H9 (cell line): ENCODE measurements around the gene NCK1. TPM values are rescaled to one million over a fixed set of nuclear protein-coding genes. Genes with fewer than 3 reads are reported as not detected.
"Not testable (repeated sequence)": the region's sequence is repeated elsewhere in the genome, so short reads cannot be mapped to it uniquely, and the experiment has no call there.

Source experiments
- DNase-seq: peaks from one replicate; pipeline ENCODE4 v3.0.0-alpha.2; 2017
- H2AFZ ChIP-seq: one replicate; pipeline ENCODE4 v1.6.1; 2013; ENCODE audit warnings: mild to moderate bottlenecking, low read length, control low read depth, moderate library complexity
- H2AK5ac ChIP-seq: 2 replicates; pipeline ENCODE4 v1.6.1; 2013; ENCODE audit warnings: low read length, control low read depth, mixed read lengths; ENCODE audit not compliant: insufficient read length
- H2BK120ac ChIP-seq: one replicate; pipeline ENCODE4 v1.6.1; 2013; ENCODE audit warnings: low read depth, mild to moderate bottlenecking, low read length, control low read depth, inconsistent platforms; ENCODE audit not compliant: poor library complexity, severe bottlenecking
- H2BK12ac ChIP-seq: 2 replicates; pipeline ENCODE4 v1.6.1; 2013; ENCODE audit warnings: low read length, control low read depth, mixed read lengths, low read depth; ENCODE audit not compliant: insufficient read length
- H2BK15ac ChIP-seq: 2 replicates; pipeline ENCODE4 v1.6.1; 2013; ENCODE audit warnings: low read depth, low read length, control low read depth
- H2BK20ac ChIP-seq: one replicate; pipeline ENCODE4 v1.6.1; 2013; ENCODE audit warnings: low read depth, mild to moderate bottlenecking, low read length, control low read depth, inconsistent platforms; ENCODE audit not compliant: poor library complexity, severe bottlenecking
- H2BK5ac ChIP-seq: 2 replicates; pipeline ENCODE4 v1.6.1; 2013; ENCODE audit warnings: low read length, control low read depth, mixed read lengths; ENCODE audit not compliant: insufficient read length
- H3K14ac ChIP-seq: 2 replicates; pipeline ENCODE4 v1.6.1; 2013; ENCODE audit warnings: low read length, control low read depth; ENCODE audit not compliant: insufficient read depth
- H3K18ac ChIP-seq: 2 replicates; pipeline ENCODE4 v1.6.1; 2013; ENCODE audit warnings: low read depth, mild to moderate bottlenecking, mixed read lengths, low read length, control low read depth; ENCODE audit not compliant: insufficient read length
- H3K23ac ChIP-seq: 2 replicates; pipeline ENCODE4 v1.6.1; 2013; ENCODE audit warnings: low read length, control low read depth, mixed read lengths, low read depth; ENCODE audit not compliant: insufficient read length
- H3K23me2 ChIP-seq: 2 replicates; pipeline ENCODE4 v1.6.1; 2013; ENCODE audit warnings: low read depth, mild to moderate bottlenecking, mixed read lengths, low read length, control low read depth; ENCODE audit not compliant: insufficient read length, poor library complexity, severe bottlenecking
- H3K27ac ChIP-seq: 2 replicates; pipeline ENCODE4 v1.5.1; 2013; ENCODE audit warnings: low read length, control low read depth, mixed read lengths, low read depth; ENCODE audit not compliant: insufficient read length
- H3K27me3 ChIP-seq: 2 replicates; pipeline ENCODE4 v1.6.1; 2013; ENCODE audit warnings: low read length, control low read depth, inconsistent platforms; ENCODE audit not compliant: insufficient read depth
- H3K4ac ChIP-seq: 2 replicates; pipeline ENCODE4 v1.6.1; 2013; ENCODE audit warnings: low read depth, mild to moderate bottlenecking, control low read depth, inconsistent platforms, low read length, moderate library complexity
- H3K4me1 ChIP-seq: 2 replicates; pipeline ENCODE4 v1.6.1; 2013; ENCODE audit warnings: low read length, control low read depth, inconsistent platforms; ENCODE audit not compliant: insufficient read depth
- H3K4me2 ChIP-seq: 2 replicates; pipeline ENCODE4 v1.6.1; 2013; ENCODE audit warnings: low read length, control low read depth, mixed read lengths; ENCODE audit not compliant: insufficient read length, insufficient read depth
- H3K56ac ChIP-seq: 2 replicates; pipeline ENCODE4 v1.6.1; 2013; ENCODE audit warnings: low read depth, mild to moderate bottlenecking, mixed read lengths, low read length, control low read depth; ENCODE audit not compliant: insufficient read length
- H3K79me1 ChIP-seq: 2 replicates; pipeline ENCODE4 v1.6.1; 2013; ENCODE audit warnings: low read depth, mild to moderate bottlenecking, moderate library complexity, low read length, control low read depth, inconsistent platforms; ENCODE audit not compliant: insufficient read depth, poor library complexity, severe bottlenecking
- H3K79me2 ChIP-seq: 2 replicates; pipeline ENCODE4 v1.6.1; 2013; ENCODE audit warnings: low read length, control low read depth, inconsistent platforms; ENCODE audit not compliant: insufficient read depth
- H3K9ac ChIP-seq: 2 replicates; pipeline ENCODE4 v1.6.1; 2013; ENCODE audit warnings: low read length, control low read depth, mixed read lengths; ENCODE audit not compliant: insufficient read length; ENCODE audit errors: extremely low read depth
- H3K9me3 ChIP-seq: one replicate; pipeline ENCODE4 v1.6.1; 2013; ENCODE audit warnings: low read depth, low read length, inconsistent platforms; ENCODE audit not compliant: control insufficient read depth
- H3T11ph ChIP-seq: one replicate; pipeline ENCODE4 v1.6.1; 2013; ENCODE audit warnings: mild to moderate bottlenecking, low read length, control low read depth, inconsistent platforms
- H4K20me1 ChIP-seq: one replicate; pipeline ENCODE4 v1.6.1; 2013; ENCODE audit not compliant: control insufficient read depth, insufficient read length, insufficient read depth
- H4K5ac ChIP-seq: 2 replicates; pipeline ENCODE4 v1.6.1; 2013; ENCODE audit warnings: low read depth, mild to moderate bottlenecking, mixed read lengths, low read length, control low read depth; ENCODE audit not compliant: insufficient read length
- H4K8ac ChIP-seq: replicated peaks from 2 replicates; pipeline ENCODE4 v1.6.1; 2013; ENCODE audit warnings: low read length, control low read depth, mixed read lengths, low read depth; ENCODE audit not compliant: insufficient read length
- H4K91ac ChIP-seq: 2 replicates; pipeline ENCODE4 v1.6.1; 2013; ENCODE audit warnings: low read depth, mild to moderate bottlenecking, moderate library complexity, mixed read lengths, low read length, control low read depth; ENCODE audit not compliant: insufficient read length
- H3K27ac Mint-ChIP-seq, 3 experiments: 2 replicates in 2 of 3; 3 replicates in 1 of 3; pipeline ENCODE4 v1.8.0; 2020 to 2021; ENCODE audit warnings: mixed read lengths in 3 of 3, mild to moderate bottlenecking in 1 of 3, moderate library complexity in 1 of 3
- H3K27me3 Mint-ChIP-seq: 2 replicates; pipeline ENCODE4 v1.8.0; 2021; ENCODE audit warnings: low read depth, mild to moderate bottlenecking, moderate library complexity, mixed read lengths
- H3K36me3 Mint-ChIP-seq, 3 experiments: 2 replicates in 2 of 3; 3 replicates in 1 of 3; pipeline ENCODE4 v1.8.0; 2020 to 2021; ENCODE audit warnings: low read depth in 3 of 3, mixed read lengths in 3 of 3; ENCODE audit not compliant: insufficient read depth in 1 of 3
- H3K4me1 Mint-ChIP-seq, 2 experiments: 2 replicates each; pipeline ENCODE4 v1.8.0; 2020; ENCODE audit warnings: mixed read lengths in 2 of 2
- H3K4me3 Mint-ChIP-seq, 2 experiments: 2 replicates in 1 of 2; 3 replicates in 1 of 2; pipeline ENCODE4 v1.8.0; 2020 to 2021; ENCODE audit warnings: mild to moderate bottlenecking in 2 of 2, mixed read lengths in 2 of 2, moderate library complexity in 1 of 2
- H3K9me3 Mint-ChIP-seq, 2 experiments: 2 replicates in 1 of 2; 3 replicates in 1 of 2; pipeline ENCODE4 v1.8.0; 2020; ENCODE audit warnings: mild to moderate bottlenecking in 2 of 2, mixed read lengths in 2 of 2, moderate library complexity in 1 of 2
- CTCF ChIP-seq: fragments of 200-600 bp; sonication (generic); conservative IDR thresholded peaks from 3 replicates; pipeline ENCODE4 v1.8.0; 2021; ENCODE audit warnings: antibody characterized with exemption, mild to moderate bottlenecking
- WGBS: extraction: QIAGEN DNeasy Blood & Tissue Kit; methylation state at CpG from one replicate; pipeline ENCODE4 v1.1.7; 2013; ENCODE audit warnings: missing lambda C conversion rate, low lambda C conversion rate, mixed read lengths; ENCODE audit not compliant: insufficient read length; ENCODE audit errors: extremely low coverage; 5-methylcytosine and 5-hydroxymethylcytosine counted together
- total RNA-seq: library from RNA; stranded (reverse); gene quantifications from 2 replicates; pipeline ENCODE4 v1.2.1, GENCODE V29; 2021

The NCK1 gene
- total RNA-seq, 1 experiment from 2014 or later = 26.4 TPM

DNA sequence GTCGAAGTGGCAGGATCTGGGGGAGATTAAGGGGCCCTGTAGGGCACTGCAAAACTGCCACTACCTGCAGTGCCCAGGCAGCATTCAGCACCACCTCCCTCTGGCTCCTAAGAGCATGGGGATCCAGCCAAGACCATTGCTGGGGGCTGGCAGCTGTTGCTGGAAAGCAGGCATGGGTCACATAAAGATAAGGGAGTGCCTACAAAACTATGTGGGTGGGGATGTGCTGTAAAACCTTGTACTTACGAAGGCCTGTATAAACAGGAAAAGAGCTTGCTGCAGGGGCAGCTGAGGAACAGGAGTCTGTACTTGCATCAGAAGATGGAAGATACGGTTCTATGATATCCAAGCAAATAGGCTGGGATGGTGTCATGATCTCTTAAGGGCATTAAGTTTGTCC, 122.8 kb downstream of the NCK1 start:
- Histone ChIP-seq H3K56ac (no peak overlapping the region), H2AFZ (no peak overlapping the region), H3K4me1 (no peaks in the 10 kb centered on the region; the same call in 1 of the 2 replicates), H4K8ac (no peak overlapping the region), H3K79me2 (no peaks in the 10 kb centered on the region), H3K18ac (no peak overlapping the region), H2BK5ac (no peak overlapping the region), H4K20me1 (no peaks in the 10 kb centered on the region), H3K23ac (no peak overlapping the region), H3K4ac (no peak overlapping the region), H3K27ac (no peak overlapping the region), H2AK5ac (no peak overlapping the region), H4K5ac (no peak overlapping the region), H3K4me2 (no peak overlapping the region), H3K9ac (no peak overlapping the region), H3K9me3 (peaks cover 7% of the 10 kb centered on the region), H3K79me1 (no peaks in the 10 kb centered on the region), H2BK15ac (no peak overlapping the region), H2BK20ac (no peak overlapping the region), H3T11ph (no peak overlapping the region), H3K23me2 (no peaks in the 10 kb centered on the region), H2BK120ac (no peak overlapping the region), H4K91ac (no peak overlapping the region), H3K14ac (no peak overlapping the region), H3K27me3 (no peaks in the 10 kb centered on the region), H2BK12ac (no peak overlapping the region)
- H3K27ac Mint-ChIP-seq = peak overlapping the region in 1 of 3 experiments; percentile 23; a peak in 2 of 7 replicates
- DNase-seq = no peak
- peaks cover 12 to 18% of the 10 kb centered on the region in 2 experiments for H3K9me3 Mint-ChIP-seq
- 0 out of 4 replicates have a peak, but pooled peaks cover 2 to 4% of the 10 kb centered on the region in 2 experiments for H3K4me1 Mint-ChIP-seq
- H3K36me3 Mint-ChIP-seq = peaks cover 6 to 19% (median 15%) of the 10 kb centered on the region in 3 experiments
- no peak overlapping the region for H3K4me3 Mint-ChIP-seq
- H3K27me3 Mint-ChIP-seq = no peaks in the 10 kb centered on the region
- TF ChIP-seq CTCF = no peak
- WGBS = no CpG with 5 or more reads among the region's 3 CpGs

- not testable (repeated sequence) for H3K23me2 ChIP-seq, H2BK120ac ChIP-seq, H3K4ac ChIP-seq, H3K79me2 ChIP-seq, H3K23ac ChIP-seq, H3T11ph ChIP-seq, H2BK15ac ChIP-seq, H2AK5ac ChIP-seq, H2BK5ac ChIP-seq, H4K91ac ChIP-seq, H3K9me3 ChIP-seq, H2BK20ac ChIP-seq, H3K18ac ChIP-seq, H3K27me3 Mint-ChIP-seq, H3K27me3 ChIP-seq, H3K27ac Mint-ChIP-seq, H3K4me1 Mint-ChIP-seq, DNase-seq, H2BK12ac ChIP-seq, H4K8ac ChIP-seq, H3K4me1 ChIP-seq, H3K4me3 Mint-ChIP-seq, H3K27ac ChIP-seq, H4K20me1 ChIP-seq, H3K4me2 ChIP-seq, H3K79me1 ChIP-seq, H4K5ac ChIP-seq, H3K56ac ChIP-seq, H3K9ac ChIP-seq, H2AFZ ChIP-seq, H3K14ac ChIP-seq
- H3K9me3 Mint-ChIP-seq = peaks cover 12 to 18% of the 10 kb centered on the region in 2 experiments
- WGBS = no CpG with 5 or more reads among the region's 39 CpGs
- peaks cover 6 to 19% (median 15%) of the 10 kb centered on the region in 3 experiments for H3K36me3 Mint-ChIP-seq
Observed at GRCh38 chr3:136987398-136987980, 125.5 kb downstream of the NCK1 start.
